ENCODE data around the gene ERF. TPM values are rescaled to one million over a fixed set of nuclear protein-coding genes. Genes with fewer than 3 reads are reported as not detected.

Gene ERF
- total RNA-seq, 1 experiment from 2014 or later, result 96.1 TPM

DNA sequence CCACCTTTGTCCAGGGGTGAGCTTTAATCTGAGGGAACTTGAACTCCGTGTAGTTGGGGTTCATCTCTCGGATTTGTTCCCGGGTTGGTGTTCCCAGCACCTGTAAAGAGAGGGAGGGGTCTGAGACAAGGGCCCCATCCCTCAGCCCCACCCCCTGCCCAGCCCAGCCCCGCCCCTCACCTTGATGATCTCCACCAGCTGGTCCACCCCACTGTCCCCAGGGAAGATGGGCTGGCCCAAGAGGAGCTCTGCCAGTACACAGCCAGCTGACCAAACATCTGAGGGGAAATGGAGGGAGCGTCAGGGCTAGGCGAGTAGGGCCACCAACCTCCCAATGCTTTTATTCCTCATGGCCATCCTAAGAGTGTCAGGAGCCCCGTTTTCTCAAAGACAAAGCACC lies 21.8 kb downstream of the ERF start:
- H3K9ac ChIP-seq (ENCODE audit: low read length), result no peak overlapping the region
- H3K9me2 ChIP-seq (ENCODE audit: insufficient read depth), result no peaks in the 10 kb centered on the region
- TF ChIP-seq ZNF274 (IDR thresholded peaks at IDR 0.05; ENCODE audit: low read depth, low read length) (no peak), YY1 (IDR thresholded peaks at IDR 0.05; ENCODE audit: extremely low read depth, insufficient replicate concordance, low read depth, low read length) (no peak), POLR2A (IDR thresholded peaks at IDR 0.05; ENCODE audit: borderline replicate concordance, extremely low read depth, insufficient read depth, insufficient read length) (no peak), TCF7L2 (IDR thresholded peaks at IDR 0.05; ENCODE audit: borderline replicate concordance, extremely low read depth, insufficient read depth, insufficient read length) (no peak), POLR2AphosphoS5 (IDR thresholded peaks at IDR 0.05; ENCODE audit: low read depth, low read length) (no peak), JUND (IDR thresholded peaks at IDR 0.05) (no peak), SRF (IDR thresholded peaks at IDR 0.05; ENCODE audit: low read depth) (no peak), FOSL1 (IDR thresholded peaks at IDR 0.05; ENCODE audit: low read depth) (no peak)
- TF ChIP-seq, protein P1, sequence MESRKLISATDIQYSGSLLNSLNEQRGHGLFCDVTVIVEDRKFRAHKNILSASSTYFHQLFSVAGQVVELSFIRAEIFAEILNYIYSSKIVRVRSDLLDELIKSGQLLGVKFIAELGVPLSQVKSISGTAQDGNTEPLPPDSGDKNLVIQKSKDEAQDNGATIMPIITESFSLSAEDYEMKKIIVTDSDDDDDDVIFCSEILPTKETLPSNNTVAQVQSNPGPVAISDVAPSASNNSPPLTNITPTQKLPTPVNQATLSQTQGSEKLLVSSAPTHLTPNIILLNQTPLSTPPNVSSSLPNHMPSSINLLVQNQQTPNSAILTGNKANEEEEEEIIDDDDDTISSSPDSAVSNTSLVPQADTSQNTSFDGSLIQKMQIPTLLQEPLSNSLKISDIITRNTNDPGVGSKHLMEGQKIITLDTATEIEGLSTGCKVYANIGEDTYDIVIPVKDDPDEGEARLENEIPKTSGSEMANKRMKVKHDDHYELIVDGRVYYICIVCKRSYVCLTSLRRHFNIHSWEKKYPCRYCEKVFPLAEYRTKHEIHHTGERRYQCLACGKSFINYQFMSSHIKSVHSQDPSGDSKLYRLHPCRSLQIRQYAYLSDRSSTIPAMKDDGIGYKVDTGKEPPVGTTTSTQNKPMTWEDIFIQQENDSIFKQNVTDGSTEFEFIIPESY (IDR thresholded peaks at IDR 0.05; ENCODE audit: extremely low read depth, insufficient replicate concordance, low read length), result no peak
- TF ChIP-seq, protein P2, sequence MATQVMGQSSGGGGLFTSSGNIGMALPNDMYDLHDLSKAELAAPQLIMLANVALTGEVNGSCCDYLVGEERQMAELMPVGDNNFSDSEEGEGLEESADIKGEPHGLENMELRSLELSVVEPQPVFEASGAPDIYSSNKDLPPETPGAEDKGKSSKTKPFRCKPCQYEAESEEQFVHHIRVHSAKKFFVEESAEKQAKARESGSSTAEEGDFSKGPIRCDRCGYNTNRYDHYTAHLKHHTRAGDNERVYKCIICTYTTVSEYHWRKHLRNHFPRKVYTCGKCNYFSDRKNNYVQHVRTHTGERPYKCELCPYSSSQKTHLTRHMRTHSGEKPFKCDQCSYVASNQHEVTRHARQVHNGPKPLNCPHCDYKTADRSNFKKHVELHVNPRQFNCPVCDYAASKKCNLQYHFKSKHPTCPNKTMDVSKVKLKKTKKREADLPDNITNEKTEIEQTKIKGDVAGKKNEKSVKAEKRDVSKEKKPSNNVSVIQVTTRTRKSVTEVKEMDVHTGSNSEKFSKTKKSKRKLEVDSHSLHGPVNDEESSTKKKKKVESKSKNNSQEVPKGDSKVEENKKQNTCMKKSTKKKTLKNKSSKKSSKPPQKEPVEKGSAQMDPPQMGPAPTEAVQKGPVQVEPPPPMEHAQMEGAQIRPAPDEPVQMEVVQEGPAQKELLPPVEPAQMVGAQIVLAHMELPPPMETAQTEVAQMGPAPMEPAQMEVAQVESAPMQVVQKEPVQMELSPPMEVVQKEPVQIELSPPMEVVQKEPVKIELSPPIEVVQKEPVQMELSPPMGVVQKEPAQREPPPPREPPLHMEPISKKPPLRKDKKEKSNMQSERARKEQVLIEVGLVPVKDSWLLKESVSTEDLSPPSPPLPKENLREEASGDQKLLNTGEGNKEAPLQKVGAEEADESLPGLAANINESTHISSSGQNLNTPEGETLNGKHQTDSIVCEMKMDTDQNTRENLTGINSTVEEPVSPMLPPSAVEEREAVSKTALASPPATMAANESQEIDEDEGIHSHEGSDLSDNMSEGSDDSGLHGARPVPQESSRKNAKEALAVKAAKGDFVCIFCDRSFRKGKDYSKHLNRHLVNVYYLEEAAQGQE (IDR thresholded peaks at IDR 0.05; ENCODE audit: low read depth), result no peak
- TF ChIP-seq, protein P3, sequence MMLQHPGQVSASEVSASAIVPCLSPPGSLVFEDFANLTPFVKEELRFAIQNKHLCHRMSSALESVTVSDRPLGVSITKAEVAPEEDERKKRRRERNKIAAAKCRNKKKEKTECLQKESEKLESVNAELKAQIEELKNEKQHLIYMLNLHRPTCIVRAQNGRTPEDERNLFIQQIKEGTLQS (IDR thresholded peaks at IDR 0.05), result no peak
- TF ChIP-seq, protein P4, sequence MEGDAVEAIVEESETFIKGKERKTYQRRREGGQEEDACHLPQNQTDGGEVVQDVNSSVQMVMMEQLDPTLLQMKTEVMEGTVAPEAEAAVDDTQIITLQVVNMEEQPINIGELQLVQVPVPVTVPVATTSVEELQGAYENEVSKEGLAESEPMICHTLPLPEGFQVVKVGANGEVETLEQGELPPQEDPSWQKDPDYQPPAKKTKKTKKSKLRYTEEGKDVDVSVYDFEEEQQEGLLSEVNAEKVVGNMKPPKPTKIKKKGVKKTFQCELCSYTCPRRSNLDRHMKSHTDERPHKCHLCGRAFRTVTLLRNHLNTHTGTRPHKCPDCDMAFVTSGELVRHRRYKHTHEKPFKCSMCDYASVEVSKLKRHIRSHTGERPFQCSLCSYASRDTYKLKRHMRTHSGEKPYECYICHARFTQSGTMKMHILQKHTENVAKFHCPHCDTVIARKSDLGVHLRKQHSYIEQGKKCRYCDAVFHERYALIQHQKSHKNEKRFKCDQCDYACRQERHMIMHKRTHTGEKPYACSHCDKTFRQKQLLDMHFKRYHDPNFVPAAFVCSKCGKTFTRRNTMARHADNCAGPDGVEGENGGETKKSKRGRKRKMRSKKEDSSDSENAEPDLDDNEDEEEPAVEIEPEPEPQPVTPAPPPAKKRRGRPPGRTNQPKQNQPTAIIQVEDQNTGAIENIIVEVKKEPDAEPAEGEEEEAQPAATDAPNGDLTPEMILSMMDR (IDR thresholded peaks at IDR 0.05 in 2 of 3, conservative IDR thresholded peaks at IDR 0.05 in 1 of 3; ENCODE audit: borderline replicate concordance in 1 of 3, insufficient read depth in 1 of 3, low read depth in 2 of 3, low read length in 2 of 3), result no peak
- no peak overlapping the region for H3K27ac ChIP-seq (ENCODE audit: low read depth, low read length)
- ATAC-seq (no peak), DNase-seq (ENCODE audit: low read depth, low spot score) (no peak)
- BruUV-seq (replicated peaks), result no TSS peak
- intact Hi-C loops (cut with micrococcal nuclease), result no loop called here
- no peak overlapping the region for H2AFZ ChIP-seq (ENCODE audit: low read depth, low read length, poor library complexity, severe bottlenecking)
- H4K20me1 ChIP-seq (ENCODE audit: insufficient read depth), result no peaks in the 10 kb centered on the region
- no peaks in the 10 kb centered on the region for H3K4me1 ChIP-seq (ENCODE audit: control insufficient read depth in 1 of 2, insufficient read depth in 2 of 2, low read length in 2 of 2)
- H3K79me2 ChIP-seq (ENCODE audit: insufficient read depth, low read length), result peaks cover 48% of the 10 kb centered on the region; the same call in 1 of the 2 replicates
- ChIA-PET POLR2A (interaction anchor here (0.8 kb wide), 1 partner anchor 10 kb away, joined by 4 read pairs; no protein-coding TSS in a partner anchor), CTCF (no interaction called here), RAD21 (ENCODE audit: low non-redundant PET in 1 of 2, low total read pairs in 2 of 2, uncharacterized antibody in 2 of 2, unreplicated experiment in 2 of 2) (no interaction called here)
- H3K36me3 ChIP-seq (ENCODE audit: control insufficient read depth in 1 of 2, insufficient read depth in 2 of 2, low read length in 2 of 2), result peaks cover 47 to 50% of the 10 kb centered on the region in 2 experiments; a peak in 3 of 4 replicates
- H3K27me3 ChIP-seq (ENCODE audit: insufficient read depth, low read length), result no peaks in the 10 kb centered on the region
- H3K4me3 ChIP-seq (replicated peaks in 1 of 2; ENCODE audit: low read depth in 1 of 2, low read length in 2 of 2), result no peak overlapping the region
- H3K4me2 ChIP-seq (ENCODE audit: low read length), result no peak overlapping the region
- H3K9me3 ChIP-seq (ENCODE audit: control insufficient read depth in 1 of 2, insufficient read depth in 1 of 2, low read depth in 1 of 2, low read length in 2 of 2), result no peaks in the 10 kb centered on the region
